Immature natural killer cell (primary cell): ENCODE data around the gene SSTR1. TPM values are rescaled to one million over a fixed set of nuclear protein-coding genes. Genes with fewer than 3 reads are reported as not detected.
A peak's percentile ranks its signal among the peaks of the same experiment; 100 is the strongest.
"Not testable (repeated sequence)": the region's sequence is repeated elsewhere in the genome, so short reads cannot be mapped to it uniquely, and the experiment has no call there.

Source experiments
- DNase-seq, 3 donors: peaks; one replicate each; pipeline ENCODE4 v3.0.0; 2022; ENCODE audit warnings: mixed read lengths in 1 of 3
- H3K27ac Mint-ChIP-seq, 6 donors: one replicate each; pipeline ENCODE4 v1.8.0; 2020; ENCODE audit warnings: mixed read lengths in 6 of 6, mild to moderate bottlenecking in 5 of 6, inconsistent platforms in 4 of 6, moderate library complexity in 3 of 6
- H3K27me3 Mint-ChIP-seq, 3 donors: one replicate each; pipeline ENCODE4 v1.8.0; 2020 to 2021; ENCODE audit warnings: low read depth in 3 of 3, mild to moderate bottlenecking in 3 of 3, mixed read lengths in 3 of 3, moderate library complexity in 3 of 3, inconsistent platforms in 1 of 3
- H3K36me3 Mint-ChIP-seq, 3 donors: one replicate each; pipeline ENCODE4 v1.8.0; 2020; ENCODE audit warnings: mixed read lengths in 3 of 3, inconsistent platforms in 2 of 3, mild to moderate bottlenecking in 2 of 3
- H3K4me1 Mint-ChIP-seq, 2 donors: one replicate each; pipeline ENCODE4 v1.8.0; 2020; ENCODE audit warnings: inconsistent platforms in 2 of 2, mild to moderate bottlenecking in 2 of 2, mixed read lengths in 2 of 2, moderate library complexity in 1 of 2
- H3K4me3 Mint-ChIP-seq, 5 donors: one replicate each; pipeline ENCODE4 v1.8.0; 2020; ENCODE audit warnings: mild to moderate bottlenecking in 5 of 5, mixed read lengths in 5 of 5, inconsistent platforms in 3 of 5, moderate library complexity in 3 of 5
- H3K9me3 Mint-ChIP-seq, 6 donors: one replicate each; pipeline ENCODE4 v1.8.0; 2020; ENCODE audit warnings: mild to moderate bottlenecking in 6 of 6, mixed read lengths in 6 of 6, inconsistent platforms in 4 of 6, moderate library complexity in 3 of 6
- polyA plus RNA-seq, 3 donors: library from polyadenylated mRNA; unstranded; fragments of 300-500 nt; fragmentation: Illumina TruSeq; gene quantifications; one replicate each; pipeline ENCODE4 v1.2.3, GENCODE V29; 2021

SSTR1 gene
- polyA plus RNA-seq, 3 donors from 2014 or later, result not detected

DNA sequence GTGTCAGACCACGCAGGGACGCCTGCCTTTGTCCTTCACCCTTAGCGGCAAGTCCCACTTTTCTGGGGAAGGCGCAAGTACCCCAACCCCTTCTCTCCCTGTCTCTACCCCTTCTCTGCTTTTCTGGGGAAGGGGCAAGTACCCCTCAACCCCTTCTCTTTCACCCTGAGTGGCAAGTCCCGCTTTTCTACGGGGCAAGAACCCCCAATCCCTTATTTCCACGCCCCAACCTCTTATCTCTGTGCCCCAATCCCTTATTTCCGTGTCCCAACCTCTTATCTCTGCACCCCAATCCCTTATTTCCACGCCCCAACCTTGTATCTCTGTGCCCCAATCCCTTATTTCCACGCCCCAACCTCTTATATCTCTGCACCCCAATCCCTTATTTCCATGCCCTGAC, 16.2 kb upstream of the SSTR1 start:
- not testable (repeated sequence) for H3K9me3 Mint-ChIP-seq, H3K4me3 Mint-ChIP-seq, DNase-seq, H3K4me1 Mint-ChIP-seq, H3K27me3 Mint-ChIP-seq, H3K27ac Mint-ChIP-seq, H3K36me3 Mint-ChIP-seq

GRCh38 chr14:38197001-38197783, 10.5 kb upstream of the SSTR1 start:
- H3K4me1 Mint-ChIP-seq, result peaks cover 5% of the 10 kb centered on the region in 2 donors
- no peak overlapping the region for H3K4me3 Mint-ChIP-seq
- no peaks in the 10 kb centered on the region for H3K36me3 Mint-ChIP-seq
- H3K9me3 Mint-ChIP-seq, result no peaks in the 10 kb centered on the region
- H3K27me3 Mint-ChIP-seq, result peaks cover 0 to 2% (median 0%) of the 10 kb centered on the region in 3 donors
- peak; percentile 19 to 34 (median 24) for DNase-seq
- H3K27ac Mint-ChIP-seq, result no peak overlapping the region

- Mint-ChIP-seq H3K4me3 (no peak overlapping the region), H3K27me3 (peaks cover 0 to 5% (median 2%) of the 10 kb centered on the region in 3 donors), H3K9me3 (no peaks in the 10 kb centered on the region), H3K4me1 (peaks cover 5% of the 10 kb centered on the region in 2 donors), H3K27ac (no peak overlapping the region), H3K36me3 (no peaks in the 10 kb centered on the region)
- DNase-seq, result no peak
These were observed 9.8 kb upstream of the SSTR1 start for GRCh38 chr14:38197784-38198335.

DNA sequence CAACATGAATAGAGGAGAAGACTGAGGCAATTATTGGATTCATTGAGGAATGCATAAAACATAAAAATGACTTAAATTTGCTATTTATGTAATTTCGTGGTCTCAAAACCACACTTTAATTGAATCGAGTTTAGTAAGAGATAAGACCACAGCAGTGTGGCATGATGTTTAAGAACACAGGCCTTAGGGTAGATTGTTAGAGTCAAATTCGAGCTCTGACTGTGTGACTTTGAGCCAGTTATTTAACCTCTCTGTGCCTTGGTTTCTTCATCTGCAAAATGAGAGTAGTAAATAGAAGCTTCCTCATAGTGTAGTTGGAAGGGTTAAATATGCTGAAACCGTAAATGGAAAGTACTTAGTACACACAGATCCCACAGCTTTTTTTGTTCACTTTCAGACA, 9.3 kb upstream of the SSTR1 start:
- H3K9me3 Mint-ChIP-seq, result no peaks in the 10 kb centered on the region

DNA sequence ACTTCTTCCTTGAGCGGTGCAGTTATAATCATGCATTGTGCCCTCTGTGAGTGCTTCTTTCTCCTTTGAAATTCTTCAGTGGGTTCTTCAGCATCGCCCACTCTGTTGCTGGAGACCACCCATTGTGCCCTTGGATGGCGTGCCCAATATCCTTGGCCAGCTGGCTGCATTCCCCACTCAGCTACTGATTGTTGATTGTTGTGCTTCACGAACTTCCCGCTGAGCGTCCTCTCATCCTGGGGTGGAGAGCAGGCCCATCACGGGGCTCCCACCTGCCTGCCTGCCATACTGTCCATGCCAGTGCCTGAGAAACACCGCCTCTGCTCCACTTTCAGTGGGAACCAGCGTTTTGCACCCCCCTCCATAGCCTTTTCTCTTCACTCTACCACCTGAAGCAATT, 8.6 kb upstream of the SSTR1 start:
- Mint-ChIP-seq H3K27ac (peak overlapping the region in 1 of 6 donors; percentile 25), H3K36me3 (no peaks in the 10 kb centered on the region), H3K4me1 (peaks cover 5% of the 10 kb centered on the region in 2 donors), H3K9me3 (no peaks in the 10 kb centered on the region), H3K27me3 (peaks cover 0 to 6% (median 2%) of the 10 kb centered on the region in 3 donors), H3K4me3 (no peak overlapping the region)
- DNase-seq, result no peak

More for the DNA sequence above, 9.3 kb upstream of the SSTR1 start:
- Mint-ChIP-seq H3K4me3 (no peak overlapping the region), H3K27ac (no peak overlapping the region), H3K36me3 (no peaks in the 10 kb centered on the region), H3K27me3 (peaks cover 0 to 6% (median 2%) of the 10 kb centered on the region in 3 donors), H3K4me1 (peaks cover 5% of the 10 kb centered on the region in 2 donors)
- no peak for DNase-seq

DNA sequence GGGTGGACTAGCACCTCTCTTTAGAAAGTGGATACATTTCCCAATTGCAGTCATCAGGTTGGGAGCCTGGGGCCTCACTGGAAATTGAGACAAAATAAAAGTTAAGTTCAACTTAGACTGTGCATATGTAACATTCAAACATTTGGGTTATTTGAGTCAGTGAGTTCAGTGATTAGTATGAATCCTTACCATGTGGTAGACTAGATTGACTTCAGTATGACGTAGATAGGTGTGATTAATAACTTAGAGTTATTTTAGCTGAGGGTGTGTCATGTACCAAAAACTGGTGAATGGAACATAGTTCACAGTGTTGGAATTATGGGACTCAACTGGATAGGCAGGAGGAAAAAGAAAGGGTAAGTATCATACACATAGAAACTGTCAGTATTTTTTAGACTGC, 8.0 kb upstream of the SSTR1 start:
- H3K4me1 Mint-ChIP-seq, result peaks cover 5% of the 10 kb centered on the region in 2 donors
- DNase-seq, result no peak
- H3K9me3 Mint-ChIP-seq, result no peaks in the 10 kb centered on the region
- peaks cover 0 to 6% (median 3%) of the 10 kb centered on the region in 3 donors for H3K27me3 Mint-ChIP-seq
- no peak overlapping the region for H3K4me3 Mint-ChIP-seq
- no peak overlapping the region for H3K27ac Mint-ChIP-seq
- no peaks in the 10 kb centered on the region for H3K36me3 Mint-ChIP-seq

DNA sequence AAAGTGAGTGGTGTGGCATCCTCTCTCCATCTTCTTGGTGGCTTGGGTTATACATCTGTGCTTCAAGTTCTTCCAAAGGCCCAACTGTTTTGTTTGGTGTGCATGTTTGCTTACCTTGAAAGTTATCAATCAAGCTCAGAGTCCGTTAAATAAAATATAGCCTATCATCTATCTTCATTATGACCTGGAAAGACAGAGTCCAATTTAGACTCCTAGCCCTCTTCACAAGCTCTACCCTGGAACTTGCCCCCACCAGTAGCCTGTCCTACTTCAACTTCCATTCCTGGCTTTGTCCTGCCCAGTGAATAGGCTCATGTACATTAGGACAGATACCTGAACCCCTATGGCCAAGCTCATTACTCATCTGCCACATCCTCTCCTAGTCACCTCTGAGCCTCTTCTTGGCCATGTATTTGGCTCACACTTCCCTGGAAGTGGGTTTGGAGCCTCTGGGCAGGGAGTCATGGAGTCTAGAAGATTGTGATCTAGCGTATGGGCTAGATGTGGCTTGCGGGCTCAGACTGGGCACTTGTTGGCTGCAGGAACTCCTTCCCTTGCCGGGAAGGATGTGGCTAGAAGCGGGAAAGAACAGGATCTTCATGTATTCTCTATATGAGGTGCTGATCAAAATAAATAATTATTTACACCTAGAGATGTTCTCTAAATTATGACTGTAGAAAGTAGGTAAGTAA, 6.4 kb upstream of the SSTR1 start:
- no peak for DNase-seq
- H3K4me3 Mint-ChIP-seq, result no peak overlapping the region

GRCh38 chr14:38202444-38203191, 5.1 kb upstream of the SSTR1 start:
- H3K4me3 Mint-ChIP-seq, result no peak overlapping the region

More for the DNA sequence above, 6.4 kb upstream of the SSTR1 start:
- Mint-ChIP-seq H3K27me3 (peaks cover 3 to 8% (median 8%) of the 10 kb centered on the region in 3 donors), H3K27ac (no peak overlapping the region), H3K36me3 (no peaks in the 10 kb centered on the region), H3K9me3 (peaks cover 0 to 4% (median 0%) of the 10 kb centered on the region in 6 donors), H3K4me1 (peaks cover 5% of the 10 kb centered on the region in 2 donors)

DNA sequence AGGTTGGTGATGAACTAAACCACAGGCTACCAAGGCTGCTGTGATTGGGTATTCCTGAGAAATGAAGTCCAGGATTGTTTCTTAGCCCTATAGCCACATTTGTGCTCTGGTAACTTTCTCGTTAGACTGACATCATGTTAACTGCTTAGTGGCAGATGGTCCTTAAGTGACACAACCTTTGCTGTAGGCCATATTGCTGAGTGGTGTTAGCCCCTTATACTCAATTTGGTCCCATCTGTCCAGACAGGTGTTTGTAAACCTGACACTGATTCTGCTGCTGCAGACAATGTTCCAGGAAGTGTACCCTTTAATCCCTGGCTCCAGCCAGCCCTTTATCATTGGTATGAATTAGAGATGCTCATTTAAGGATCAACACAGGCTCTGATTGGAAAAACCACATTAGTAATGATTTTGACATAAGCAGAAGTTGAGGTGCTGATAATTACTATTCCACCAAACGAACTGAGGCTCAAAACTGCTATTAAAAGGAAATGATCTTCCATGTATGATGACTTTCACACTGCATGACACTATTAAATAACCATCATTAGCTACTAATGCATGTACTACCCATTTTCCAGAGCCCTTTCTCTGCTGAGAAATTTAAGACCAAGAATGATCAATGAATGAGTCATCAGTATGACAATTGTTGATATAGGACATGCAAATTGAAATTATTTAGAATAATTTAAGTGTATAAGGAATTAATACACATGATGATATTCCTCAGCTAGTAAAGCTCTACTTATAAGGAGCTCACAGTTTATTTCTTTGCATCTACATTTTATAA, 3.6 kb upstream of the SSTR1 start:
- no peaks in the 10 kb centered on the region for H3K4me1 Mint-ChIP-seq
- peaks cover 0 to 4% (median 4%) of the 10 kb centered on the region in 3 donors for H3K36me3 Mint-ChIP-seq
- no peak overlapping the region for H3K4me3 Mint-ChIP-seq
- peaks cover 16 to 24% (median 22%) of the 10 kb centered on the region in 3 donors for H3K27me3 Mint-ChIP-seq
- peaks cover 0 to 11% (median 0%) of the 10 kb centered on the region in 6 donors for H3K9me3 Mint-ChIP-seq
- DNase-seq, result no peak
- H3K27ac Mint-ChIP-seq, result no peak overlapping the region

More at GRCh38 chr14:38202444-38203191, 5.1 kb upstream of the SSTR1 start:
- peaks cover 0 to 4% (median 3%) of the 10 kb centered on the region in 3 donors for H3K36me3 Mint-ChIP-seq
- no peak for DNase-seq
- H3K9me3 Mint-ChIP-seq, result peaks cover 0 to 11% (median 0%) of the 10 kb centered on the region in 6 donors
- H3K27me3 Mint-ChIP-seq, result peaks cover 14 to 15% (median 14%) of the 10 kb centered on the region in 3 donors
- no peaks in the 10 kb centered on the region for H3K4me1 Mint-ChIP-seq
- no peak overlapping the region for H3K27ac Mint-ChIP-seq

- DNase-seq, result no peak
- H3K27me3 Mint-ChIP-seq, result peaks cover 16 to 24% (median 22%) of the 10 kb centered on the region in 3 donors
- H3K4me3 Mint-ChIP-seq, result no peak overlapping the region
- H3K4me1 Mint-ChIP-seq, result no peaks in the 10 kb centered on the region
- H3K27ac Mint-ChIP-seq, result no peak overlapping the region
- H3K36me3 Mint-ChIP-seq, result peaks cover 0 to 4% (median 4%) of the 10 kb centered on the region in 3 donors
- H3K9me3 Mint-ChIP-seq, result peaks cover 0 to 11% (median 0%) of the 10 kb centered on the region in 6 donors
These were observed 3.0 kb upstream of the SSTR1 start for GRCh38 chr14:38204719-38205115.

DNA sequence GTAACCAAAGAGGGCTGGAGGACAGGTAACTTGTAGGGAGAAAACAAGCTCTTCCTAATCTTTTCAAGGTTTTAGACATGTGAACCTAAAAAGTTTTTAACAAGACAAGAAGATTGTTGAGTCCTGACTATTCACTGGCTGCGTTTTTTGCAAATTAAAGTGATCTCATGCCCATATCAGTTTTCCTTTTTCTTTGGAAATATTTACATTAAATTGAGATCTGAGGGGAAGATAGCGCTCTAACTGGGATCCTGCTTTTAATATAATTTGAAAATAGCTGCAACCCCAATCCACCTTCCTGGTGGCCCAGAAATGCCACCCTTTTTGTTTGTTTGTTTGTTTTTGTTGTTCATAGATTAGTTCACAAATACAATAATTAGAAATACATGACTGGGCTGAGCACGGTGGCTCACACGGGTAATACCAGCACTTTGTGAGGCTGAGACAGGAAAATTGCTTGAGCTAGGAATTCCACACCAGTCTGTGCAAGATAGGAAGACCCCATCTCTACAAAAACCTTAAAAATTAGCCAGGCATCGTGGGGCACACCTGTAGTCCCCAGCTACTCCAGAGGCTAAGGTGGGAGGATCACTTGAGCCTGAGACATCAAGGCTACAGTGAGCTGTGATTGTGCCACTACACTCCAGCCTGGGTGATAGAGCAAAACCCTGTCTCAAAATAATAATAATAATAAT, 2.4 kb upstream of the SSTR1 start:
- peaks cover 19 to 24% (median 24%) of the 10 kb centered on the region in 3 donors for H3K27me3 Mint-ChIP-seq
- H3K27ac Mint-ChIP-seq, result no peak overlapping the region
- peaks cover 0 to 4% (median 4%) of the 10 kb centered on the region in 3 donors for H3K36me3 Mint-ChIP-seq
- DNase-seq, result no peak
- peaks cover 0 to 11% (median 0%) of the 10 kb centered on the region in 6 donors for H3K9me3 Mint-ChIP-seq
- H3K4me3 Mint-ChIP-seq, result no peak overlapping the region
- no peaks in the 10 kb centered on the region for H3K4me1 Mint-ChIP-seq

GRCh38 chr14:38205949-38206665, 1.6 kb upstream of the SSTR1 start:
- H3K27ac Mint-ChIP-seq, result no peak overlapping the region
- peaks cover 0 to 11% (median 0%) of the 10 kb centered on the region in 6 donors for H3K9me3 Mint-ChIP-seq
- H3K27me3 Mint-ChIP-seq, result peaks cover 19 to 29% (median 28%) of the 10 kb centered on the region in 3 donors
- H3K4me1 Mint-ChIP-seq, result peaks cover 0 to 2% of the 10 kb centered on the region in 2 donors
- no peak for DNase-seq
- H3K36me3 Mint-ChIP-seq, result peaks cover 0 to 4% (median 4%) of the 10 kb centered on the region in 3 donors
- H3K4me3 Mint-ChIP-seq, result no peak overlapping the region
